ENCODE data around the gene LIPH. TPM values are rescaled to one million over a fixed set of nuclear protein-coding genes. Genes with fewer than 3 reads are reported as not detected.
A peak's percentile ranks its signal among the peaks of the same experiment; 100 is the strongest.
"Not testable (repeated sequence)": the region's sequence is repeated elsewhere in the genome, so short reads cannot be mapped to it uniquely, and the experiment has no call there.

The LIPH gene
- total and polyA plus RNA-seq, 2 experiments from 2014 or later: 1.5 to 2.3 TPM

- H3K4me3 ChIP-seq: no peak overlapping the region
- no peak overlapping the region for H3K27ac ChIP-seq
- TF ChIP-seq CTCF (IDR thresholded peaks at IDR 0.05; ENCODE audit: low read depth, low read length): no peak
- no peaks in the 10 kb centered on the region for H3K36me3 ChIP-seq
- peaks cover 40% of the 10 kb centered on the region for H3K4me1 ChIP-seq (ENCODE audit: low read depth)
- no peak for DNase-seq (ENCODE audit: low read depth in 1 of 2, low spot score in 1 of 2)
- no peaks in the 10 kb centered on the region for H3K9me3 ChIP-seq (ENCODE audit: low read depth)
- no peaks in the 10 kb centered on the region for H3K27me3 ChIP-seq
Measured at GRCh38 chr3:185559706-185560090, 7.3 kb upstream of the LIPH start.

- TF ChIP-seq CTCF (IDR thresholded peaks at IDR 0.05; ENCODE audit: low read depth, low read length): no peak
- H3K27me3 ChIP-seq: no peaks in the 10 kb centered on the region
- peak overlapping the region; percentile 89 for H3K27ac ChIP-seq
- no peaks in the 10 kb centered on the region for H3K9me3 ChIP-seq (ENCODE audit: low read depth)
- peaks cover 40% of the 10 kb centered on the region for H3K4me1 ChIP-seq (ENCODE audit: low read depth)
- H3K36me3 ChIP-seq: no peaks in the 10 kb centered on the region
- no peak for DNase-seq (ENCODE audit: low read depth in 1 of 2, low spot score in 1 of 2)
- no peak overlapping the region for H3K4me3 ChIP-seq
Measured at GRCh38 chr3:185558395-185558794, 6.0 kb upstream of the LIPH start.

- H3K27me3 ChIP-seq; H3K36me3 ChIP-seq; H3K27ac ChIP-seq; DNase-seq (ENCODE audit: low read depth in 1 of 2, low spot score in 1 of 2); H3K9me3 ChIP-seq (ENCODE audit: low read depth); H3K4me3 ChIP-seq: not testable (repeated sequence)
- peaks cover 34% of the 10 kb centered on the region for H3K4me1 ChIP-seq (ENCODE audit: low read depth)
Measured at GRCh38 chr3:185556640-185557039, 4.3 kb upstream of the LIPH start.

GRCh38 chr3:185555860-185556347 is 3.5 kb upstream of the LIPH start:
- no peak for DNase-seq (ENCODE audit: low read depth in 1 of 2, low spot score in 1 of 2)
- no peak for TF ChIP-seq CTCF (IDR thresholded peaks at IDR 0.05; ENCODE audit: low read depth, low read length)

GRCh38 chr3:185555101-185555501 is 2.7 kb upstream of the LIPH start:
- DNase-seq (ENCODE audit: low read depth in 1 of 2, low spot score in 1 of 2): no peak
- TF ChIP-seq CTCF (IDR thresholded peaks at IDR 0.05; ENCODE audit: low read depth, low read length): no peak
- Histone ChIP-seq H3K27ac (no peak overlapping the region), H3K4me3 (no peak overlapping the region), H3K36me3 (no peaks in the 10 kb centered on the region), H3K27me3 (no peaks in the 10 kb centered on the region), H3K4me1 (ENCODE audit: low read depth) (peaks cover 19% of the 10 kb centered on the region), H3K9me3 (ENCODE audit: low read depth) (no peaks in the 10 kb centered on the region)

More at GRCh38 chr3:185555860-185556347, 3.5 kb upstream of the LIPH start:
- H3K36me3 ChIP-seq: no peaks in the 10 kb centered on the region
- H3K4me1 ChIP-seq (ENCODE audit: low read depth): peaks cover 27% of the 10 kb centered on the region
- no peak overlapping the region for H3K4me3 ChIP-seq
- H3K27me3 ChIP-seq: no peaks in the 10 kb centered on the region
- H3K27ac ChIP-seq: no peak overlapping the region
- H3K9me3 ChIP-seq (ENCODE audit: low read depth): no peaks in the 10 kb centered on the region

GRCh38 chr3:185549651-185550111 is 2.7 kb downstream of the LIPH start:
- peak in 1 of 2 donors; percentile 63 for DNase-seq (ENCODE audit: low read depth in 1 of 2, low spot score in 1 of 2)
- Histone ChIP-seq H3K9me3 (ENCODE audit: low read depth) (no peaks in the 10 kb centered on the region), H3K27me3 (no peaks in the 10 kb centered on the region), H3K36me3 (no peaks in the 10 kb centered on the region), H3K4me3 (no peak overlapping the region), H3K27ac (no peak overlapping the region), H3K4me1 (ENCODE audit: low read depth) (no peaks in the 10 kb centered on the region)
- no peak for TF ChIP-seq CTCF (IDR thresholded peaks at IDR 0.05; ENCODE audit: low read depth, low read length)

Measured in cardiac muscle cell (in vitro differentiated cells and primary cell).